Inferior parietal cortex (tissue), 1 donor: ENCODE data around the gene SLC22A7.
"Not testable (repeated sequence)": the region's sequence is repeated elsewhere in the genome, so short reads cannot be mapped to it uniquely, and the experiment has no call there.

Source experiments
- DNase-seq: peaks from one replicate; pipeline ENCODE4 v3.0.0-alpha.2; 2016; ENCODE audit errors: extremely low spot score

Gene SLC22A7

GRCh38 chr6:43334466-43335095 is 36.5 kb downstream of the SLC22A7 start:
- DNase-seq, result peak; percentile 50

- no peak for DNase-seq
These were observed 37.4 kb downstream of the SLC22A7 start for GRCh38 chr6:43335469-43335868.

GRCh38 chr6:43336382-43336781 is 38.3 kb downstream of the SLC22A7 start:
- DNase-seq, result peak; percentile 25

- no peak for DNase-seq
These were observed 40.2 kb downstream of the SLC22A7 start for GRCh38 chr6:43338243-43338642.

- no peak for DNase-seq
These were observed 41.1 kb downstream of the SLC22A7 start for GRCh38 chr6:43339168-43339567.

GRCh38 chr6:43346243-43346642 is 48.2 kb downstream of the SLC22A7 start:
- DNase-seq, result not testable (repeated sequence)

- DNase-seq, result no peak
These were observed 49.0 kb downstream of the SLC22A7 start for GRCh38 chr6:43347021-43347420.

- DNase-seq, result no peak
These were observed 49.4 kb downstream of the SLC22A7 start for GRCh38 chr6:43347444-43347843.

GRCh38 chr6:43351951-43352350 is 53.9 kb downstream of the SLC22A7 start:
- DNase-seq, result not testable (repeated sequence)
